Activated CD4-positive, alpha-beta T cell treated with anti-CD3 and anti-CD28 coated beads, Interleukin-2, Interleukin-6, amounts not matched to agents 100 ng/mL and 50 ng/mL, durations not matched to agents 16 hours and 8 hours (primary cell): ENCODE measurements around the gene NSF.
A peak's percentile ranks its signal among the peaks of the same experiment; 100 is the strongest.
"Not testable (repeated sequence)": the region's sequence is repeated elsewhere in the genome, so short reads cannot be mapped to it uniquely, and the experiment has no call there.

ENCODE experiments used
- DNase-seq: peaks from one replicate; pipeline ENCODE4 v3.0.0-alpha.2; 2020

The NSF gene

DNA sequence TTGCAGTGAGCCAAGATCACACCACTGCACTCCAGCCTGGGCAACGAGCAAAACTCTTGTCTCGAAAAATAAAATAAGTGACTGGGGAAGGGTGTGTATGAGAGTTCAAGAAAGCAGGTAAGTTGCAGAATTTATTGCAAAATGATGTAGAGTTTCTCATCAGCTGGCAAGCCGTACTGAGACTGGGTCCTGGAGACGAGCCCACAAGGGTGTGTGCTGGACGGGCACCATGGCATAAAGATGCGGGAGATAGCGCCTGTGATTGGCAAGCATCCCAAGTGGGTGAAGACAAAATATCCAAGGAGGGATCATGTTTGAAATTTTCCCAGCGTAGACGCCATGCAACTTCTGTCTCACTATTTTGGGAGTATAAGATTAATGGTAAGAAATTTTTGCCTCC lies 168.7 kb downstream of the NSF start:
- no peak for DNase-seq

DNA sequence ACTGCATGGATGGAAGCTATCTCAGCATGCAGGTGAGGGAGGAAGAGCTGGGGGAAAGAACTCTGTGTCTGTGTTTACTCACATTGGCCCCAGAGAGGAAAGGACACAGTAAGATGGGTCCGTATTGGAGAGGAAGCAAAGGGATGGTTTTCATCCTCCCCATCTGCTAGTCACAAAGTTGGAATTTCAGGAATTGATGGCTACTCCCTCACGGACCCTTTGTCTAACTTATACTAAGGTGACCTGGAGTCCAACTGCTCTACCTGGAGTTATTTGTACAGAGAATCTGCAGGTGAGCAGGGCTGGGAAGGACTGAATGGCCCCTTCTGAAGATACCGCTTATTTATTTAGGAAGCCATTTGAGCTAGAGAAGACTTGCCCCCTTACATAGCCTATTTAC lies 172.9 kb downstream of the NSF start:
- no peak for DNase-seq

GRCh38 chr17:46764000-46764708 lies 173.7 kb downstream of the NSF start:
- DNase-seq: no peak

GRCh38 chr17:46764709-46765401 lies 174.4 kb downstream of the NSF start:
- no peak for DNase-seq

- DNase-seq: no peak
Measured at GRCh38 chr17:46765453-46765852, 175.0 kb downstream of the NSF start.

DNA sequence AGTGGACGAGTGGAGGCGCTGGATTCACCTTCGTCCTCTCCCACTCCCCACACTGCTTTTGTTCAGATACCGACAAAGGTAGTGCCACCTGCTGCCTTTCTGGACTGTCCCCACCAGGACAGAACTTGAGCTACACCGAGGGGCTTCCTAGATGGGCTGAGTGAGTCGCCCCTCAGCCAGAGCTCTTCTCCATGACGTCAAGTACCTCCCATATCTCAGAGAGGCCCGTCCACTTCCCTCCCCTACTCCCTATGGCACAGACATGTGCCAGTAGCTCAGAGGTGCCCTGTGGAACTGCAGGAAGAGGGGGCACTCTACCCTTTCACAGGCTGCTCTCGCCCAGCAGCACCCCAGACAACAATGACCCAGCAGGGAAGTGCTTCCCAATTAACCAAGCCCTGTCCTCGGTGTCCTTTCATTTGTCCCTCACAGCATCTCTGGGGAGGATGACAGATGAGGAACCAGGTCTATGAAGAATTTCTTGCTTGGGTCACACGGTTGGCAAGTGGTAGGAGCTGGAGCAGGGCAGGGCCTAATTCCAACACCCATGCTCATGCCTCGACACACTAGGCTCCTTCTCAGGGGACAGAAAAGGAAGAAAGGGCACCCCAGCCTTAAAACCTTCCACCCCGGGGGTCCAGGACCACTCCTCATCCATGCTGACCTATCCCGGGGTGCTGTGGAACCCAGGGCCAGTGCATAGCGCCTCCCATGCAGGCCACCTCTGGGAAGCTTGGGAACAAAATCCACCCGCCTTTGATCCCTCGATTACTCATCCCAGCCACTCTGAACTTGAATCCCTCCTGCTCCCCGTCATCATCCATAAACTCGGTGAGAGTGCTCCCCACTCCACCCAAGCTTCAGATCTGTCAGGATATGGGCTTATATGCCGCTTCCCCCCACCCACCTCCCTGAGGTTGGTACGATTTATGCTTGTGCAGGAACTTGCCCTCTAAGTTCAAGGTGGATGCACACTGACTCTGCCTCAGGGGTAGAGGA lies 176.3 kb downstream of the NSF start:
- no peak for DNase-seq

DNA sequence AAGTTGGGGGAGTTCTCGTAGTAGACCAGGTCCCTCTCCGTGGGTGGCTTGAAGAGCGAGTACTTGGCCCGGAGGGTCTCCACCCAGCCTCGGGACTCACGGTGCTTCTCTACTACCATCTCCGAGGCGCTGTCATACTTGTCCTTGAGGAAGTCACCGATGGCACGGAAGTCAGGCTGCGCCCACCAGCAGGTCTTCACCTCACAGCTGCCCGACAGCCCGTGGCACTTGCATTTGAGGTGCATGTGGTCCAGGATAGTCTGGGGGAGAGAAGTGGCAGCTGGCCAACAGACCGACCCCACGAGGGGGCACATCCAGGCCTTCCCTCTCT lies 178.0 kb downstream of the NSF start:
- no peak for DNase-seq

DNA sequence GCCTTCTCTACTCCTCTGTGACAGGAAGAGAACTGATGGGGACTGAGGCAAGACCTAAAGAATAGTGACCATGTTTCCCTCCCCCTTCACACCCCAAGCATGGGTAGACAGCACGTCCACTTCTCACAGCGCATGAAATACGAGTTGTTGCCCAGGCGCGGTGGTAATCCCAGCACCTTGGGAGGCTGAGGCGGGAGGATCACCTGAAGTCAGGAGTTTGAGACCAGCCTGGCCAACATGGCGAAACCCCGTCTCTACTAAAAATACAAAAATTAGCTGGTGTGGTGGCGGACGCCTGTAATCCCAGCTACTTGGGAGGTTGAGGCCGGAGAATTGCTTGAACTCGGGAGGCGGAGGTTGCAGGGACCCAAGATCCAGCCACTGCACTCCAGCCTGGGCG lies 178.4 kb downstream of the NSF start:
- not testable (repeated sequence) for DNase-seq

DNA sequence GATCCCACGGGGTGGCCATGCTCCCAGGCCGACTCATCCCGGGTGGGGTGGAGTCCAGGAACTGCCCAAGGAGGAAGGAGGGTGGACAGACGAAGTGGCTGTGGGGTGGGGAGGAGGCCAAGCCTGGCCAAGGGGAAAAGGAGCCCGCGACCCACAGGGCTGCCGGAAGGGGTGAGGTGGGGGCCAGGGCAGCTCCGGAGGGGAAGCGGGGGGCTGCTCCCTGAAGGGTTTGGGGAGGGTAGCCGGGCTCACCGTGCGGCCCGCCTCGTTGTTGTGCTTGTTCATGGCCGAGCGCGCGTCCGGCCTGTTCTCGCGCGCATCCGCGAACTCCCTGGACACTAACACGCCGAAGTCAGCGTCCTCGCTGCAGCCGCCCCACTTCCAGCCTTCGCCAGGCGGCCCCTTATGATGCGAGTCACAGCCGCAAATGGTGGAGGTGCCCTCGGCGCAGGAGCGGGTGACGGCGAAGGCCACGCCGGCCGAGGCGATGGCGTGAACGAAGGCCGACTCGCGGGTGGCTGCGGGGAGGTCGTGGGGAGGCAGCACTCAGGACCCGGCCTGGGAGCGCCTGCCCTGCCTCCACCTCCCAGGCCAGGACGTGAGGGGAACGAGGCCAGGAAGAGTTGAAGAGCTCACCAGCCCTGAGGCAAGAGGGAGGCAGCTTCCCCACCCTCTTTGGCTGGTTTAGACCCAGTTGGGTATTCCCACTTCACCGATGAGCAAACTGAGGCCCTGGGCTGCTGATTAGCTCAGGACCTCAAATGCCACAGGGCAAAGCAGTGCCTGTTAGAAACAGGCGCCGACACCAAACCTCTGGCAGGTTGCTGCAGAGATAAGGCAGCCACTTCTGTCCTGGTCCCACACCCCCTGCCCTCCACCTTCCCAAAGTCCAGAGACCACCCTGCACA lies 179.3 kb downstream of the NSF start:
- DNase-seq: no peak

GRCh38 chr17:46770439-46770817 lies 180.0 kb downstream of the NSF start:
- DNase-seq: no peak

DNA sequence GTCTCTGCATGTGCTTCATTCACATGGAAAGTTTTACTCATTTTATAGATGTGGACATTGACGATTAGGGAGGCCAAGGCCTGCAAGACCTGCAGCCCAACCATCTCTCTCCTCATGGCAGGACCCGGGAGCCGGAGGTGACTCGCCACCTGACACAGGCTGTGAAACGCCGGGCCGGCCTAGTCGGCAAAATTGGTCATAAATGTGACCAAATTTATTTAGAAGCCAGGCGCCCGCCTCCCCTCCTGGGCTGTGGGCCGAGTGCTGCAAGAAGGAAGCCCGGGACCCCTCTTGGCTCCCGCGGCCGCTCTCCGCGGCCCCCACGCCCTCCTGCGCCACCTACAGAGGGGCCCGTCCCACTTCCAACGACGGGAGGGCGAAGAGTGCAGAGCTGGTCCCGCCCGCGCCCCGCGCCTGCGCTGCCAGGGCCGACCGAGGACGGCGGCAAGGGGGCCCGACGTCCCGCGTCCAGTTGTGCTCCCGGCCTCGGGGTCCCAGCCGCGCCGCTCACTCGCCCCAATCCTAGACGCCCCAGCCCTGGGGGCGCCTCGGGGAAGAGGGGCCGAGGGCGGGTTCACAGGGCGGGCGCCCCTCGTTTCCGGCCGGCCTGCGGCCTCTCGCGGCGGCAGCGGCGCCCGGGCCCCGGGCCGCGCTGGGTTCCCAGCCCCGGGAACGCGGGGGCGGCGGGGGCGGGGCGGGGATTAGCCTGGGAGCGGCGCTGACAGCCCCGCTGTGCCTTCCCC lies 180.5 kb downstream of the NSF start:
- no peak for DNase-seq

GRCh38 chr17:46771561-46772474 lies 181.3 kb downstream of the NSF start:
- peak; percentile 11 for DNase-seq

GRCh38 chr17:46772475-46773220 lies 182.2 kb downstream of the NSF start:
- no peak for DNase-seq

GRCh38 chr17:46773221-46773605 lies 182.7 kb downstream of the NSF start:
- DNase-seq: no peak

DNA sequence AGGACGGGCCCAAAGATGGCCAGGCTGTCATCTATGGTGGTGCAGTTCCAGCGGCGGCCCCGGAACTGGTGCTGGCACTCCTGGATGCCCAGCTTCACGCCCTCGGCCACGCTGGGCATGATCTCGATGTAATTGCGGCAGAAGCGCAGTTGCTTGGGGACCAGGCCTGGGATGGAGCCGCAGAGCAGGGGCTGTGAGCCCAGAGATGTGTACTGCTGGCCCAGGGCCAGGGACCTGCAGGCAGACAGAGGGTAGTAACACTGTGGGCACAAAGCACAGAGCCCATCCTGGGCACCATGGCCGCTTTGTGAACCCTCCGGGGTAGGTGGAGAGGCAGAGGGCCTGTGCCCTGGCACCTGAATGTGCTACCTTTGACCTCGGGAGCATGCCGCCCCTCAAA lies 183.2 kb downstream of the NSF start:
- no peak for DNase-seq

DNA sequence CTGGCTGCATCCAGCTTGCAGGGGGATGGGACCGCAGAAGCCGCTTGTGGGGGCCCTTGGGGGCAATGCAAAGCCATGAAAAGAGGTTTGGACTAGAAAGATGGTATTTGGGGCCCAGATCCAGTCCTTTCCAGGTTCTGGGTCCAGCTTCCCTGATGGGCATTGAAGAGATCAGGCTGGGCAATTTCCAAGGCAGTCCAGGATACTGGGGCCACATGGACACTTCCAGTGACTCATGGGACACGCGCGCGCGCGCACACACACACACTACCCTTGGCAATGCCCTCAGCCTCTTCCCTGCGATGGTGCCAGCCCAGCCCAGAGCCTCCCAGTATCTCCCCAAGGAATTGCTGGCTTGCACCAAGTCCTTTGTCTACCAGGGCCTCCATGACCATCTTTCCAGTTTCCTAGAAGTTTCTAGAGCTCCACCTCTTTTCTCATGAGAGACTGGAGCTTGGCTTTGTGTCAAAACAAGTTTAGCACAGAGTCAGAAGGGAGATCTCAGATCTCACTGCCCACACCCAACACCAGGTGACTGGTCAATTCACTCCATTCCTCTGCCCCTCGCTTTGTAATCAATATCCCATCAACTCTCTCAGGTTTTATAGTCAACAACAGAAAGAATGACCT lies 183.8 kb downstream of the NSF start:
- no peak for DNase-seq

GRCh38 chr17:46776298-46777005 lies 186.0 kb downstream of the NSF start:
- DNase-seq: no peak
